ENCODE data around the gene RDH13. TPM values are rescaled to one million over a fixed set of nuclear protein-coding genes. Genes with fewer than 3 reads are reported as not detected.

Gene RDH13
- total RNA-seq, 1 donor from 2014 or later, result 12.9 TPM

DNA sequence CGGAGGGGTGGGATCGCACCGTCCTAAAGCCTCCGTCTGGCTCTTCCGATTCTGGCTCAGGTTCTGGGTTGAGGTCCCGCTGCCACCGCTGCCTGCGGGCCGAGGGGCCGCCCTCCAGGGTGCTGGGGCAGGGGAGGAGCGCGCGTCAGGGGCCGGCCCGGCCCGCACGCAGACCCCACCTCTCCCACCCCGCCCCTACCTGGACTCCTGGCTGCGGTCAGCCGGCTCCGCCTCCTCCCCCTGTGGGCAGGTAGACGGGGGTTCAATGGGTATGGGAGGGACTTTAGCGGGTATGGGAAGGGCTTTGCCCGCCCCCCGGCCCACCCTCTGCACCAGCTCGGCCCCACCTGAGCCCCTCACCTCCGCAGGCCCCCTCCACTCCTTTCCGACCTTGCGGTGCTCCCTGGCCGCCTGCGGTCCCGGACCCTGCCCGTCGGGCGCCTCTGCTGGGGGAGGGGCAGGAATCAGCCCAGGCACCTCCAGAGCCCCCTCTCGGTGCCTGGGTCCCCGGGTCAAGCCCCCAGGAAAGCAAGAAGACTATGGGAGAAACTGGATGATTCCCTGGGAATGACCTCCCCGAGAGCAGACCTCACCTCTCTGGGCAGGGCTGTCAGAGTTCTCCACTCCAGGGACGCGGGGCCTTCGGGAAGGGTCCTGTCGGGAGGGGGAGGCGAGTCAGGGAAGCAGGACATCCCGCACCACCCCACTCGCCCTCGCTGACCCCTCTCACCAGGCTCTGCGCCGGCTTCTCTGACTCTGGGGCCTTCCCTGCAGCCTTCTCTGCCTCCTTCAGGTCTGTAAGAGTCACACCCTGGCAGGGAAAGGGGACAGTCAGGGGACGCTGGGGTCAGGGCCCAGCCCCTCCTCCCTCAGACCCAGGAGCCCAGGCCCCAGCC lies 29.7 kb upstream of the RDH13 start:
- DNase-seq (ENCODE audit: low spot score) (no peak), ATAC-seq (no peak)
- intact Hi-C loops (cut with DNase I), result no loop called here

GRCh38 chr19:55091955-55092354 lies 29.0 kb upstream of the RDH13 start:
- no peak for ATAC-seq
- DNase-seq (ENCODE audit: low spot score), result no peak
- intact Hi-C loops (cut with DNase I), result no loop called here

DNA sequence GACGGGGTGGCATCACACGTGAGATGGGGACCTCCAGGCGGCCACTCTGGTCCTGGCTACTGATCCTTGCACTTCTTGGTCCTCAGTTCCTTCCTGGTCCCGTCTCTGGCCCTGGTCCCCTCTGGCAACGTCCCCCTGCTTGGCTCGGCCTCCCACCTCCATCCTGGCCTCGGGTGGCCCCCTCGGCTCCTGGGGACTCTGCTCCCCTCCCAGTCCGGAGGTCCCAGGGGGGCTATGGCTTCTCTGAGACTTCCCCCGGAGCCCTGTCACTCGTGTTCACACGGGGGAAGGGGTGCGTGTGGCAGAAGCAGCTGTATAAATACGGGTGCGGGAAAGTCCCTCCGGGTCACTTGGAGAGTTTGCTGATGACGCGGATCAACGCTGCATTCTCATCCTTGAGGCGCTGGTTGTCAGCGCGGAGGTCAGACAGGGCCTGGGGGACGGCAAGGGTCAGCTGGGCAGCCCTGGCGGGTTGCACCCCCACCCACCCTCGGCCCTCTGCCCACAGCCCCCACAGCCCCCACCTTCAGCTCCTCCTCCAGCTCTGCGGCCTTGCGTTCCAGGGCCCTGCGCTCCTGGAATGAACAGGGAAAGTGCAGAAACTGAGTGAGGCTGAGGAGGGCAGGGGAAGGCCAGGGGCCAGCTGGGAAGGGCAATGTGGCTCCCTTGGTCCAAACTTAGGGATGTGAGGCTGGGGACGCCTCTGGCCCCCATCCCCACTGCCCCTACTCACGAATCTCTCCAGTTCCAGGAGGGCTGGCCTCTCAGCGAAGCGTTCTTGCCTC lies 28.4 kb upstream of the RDH13 start:
- intact Hi-C loops (cut with DNase I), result no loop called here
- no peak for DNase-seq (ENCODE audit: low spot score)
- no peak for ATAC-seq

DNA sequence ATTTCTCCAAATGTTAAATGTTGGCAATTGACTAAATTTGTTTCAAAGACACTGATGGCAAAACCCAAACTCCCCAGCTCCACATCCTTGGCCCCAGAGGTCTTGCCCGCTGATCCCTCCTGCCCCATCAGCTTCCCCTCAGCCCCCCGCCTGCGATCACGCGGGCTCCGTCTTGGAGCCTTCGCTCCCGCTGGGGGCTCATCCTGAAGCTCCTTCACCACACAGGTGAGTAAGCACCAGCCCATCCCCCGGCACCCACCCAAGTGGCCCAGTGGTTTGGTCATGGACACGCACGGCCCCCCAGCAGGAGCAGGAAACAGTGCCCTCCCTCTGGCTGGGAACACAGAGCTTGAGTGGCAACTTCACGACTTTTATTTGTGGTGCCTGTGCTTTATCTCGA lies 27.6 kb upstream of the RDH13 start:
- intact Hi-C loops (cut with DNase I), result no loop called here
- ATAC-seq (no peak), DNase-seq (ENCODE audit: low spot score) (no peak)

DNA sequence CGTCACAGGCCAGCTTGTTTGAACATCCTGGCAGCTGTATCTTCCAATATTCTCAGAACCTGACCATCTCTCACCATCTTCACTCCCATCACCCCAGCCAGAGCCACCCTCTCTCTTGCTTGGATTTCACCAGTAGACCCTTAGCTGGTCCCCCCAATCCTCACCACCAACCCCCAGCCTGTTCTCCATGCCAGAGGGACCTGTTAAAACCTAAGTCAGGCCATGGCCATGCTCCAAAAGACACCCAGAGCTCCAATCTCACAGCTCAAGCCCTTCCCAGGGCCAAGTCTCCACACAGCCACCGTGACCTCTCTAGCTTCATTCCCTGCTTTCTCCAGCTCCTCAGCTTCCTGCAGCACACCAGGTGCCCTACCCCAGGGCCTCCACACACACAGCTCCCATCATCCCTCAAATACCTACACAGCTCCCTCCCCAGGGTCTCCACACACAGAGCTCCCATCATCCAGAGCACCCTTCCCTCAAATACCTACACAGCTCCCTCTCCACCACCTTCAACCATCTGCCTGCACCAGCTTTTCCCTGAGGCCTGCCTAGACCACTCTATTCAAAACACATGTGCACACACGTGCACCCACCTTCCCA lies 26.5 kb upstream of the RDH13 start:
- intact Hi-C loops (cut with DNase I), result no loop called here
- ATAC-seq, result no peak
- DNase-seq (ENCODE audit: low spot score), result no peak

DNA sequence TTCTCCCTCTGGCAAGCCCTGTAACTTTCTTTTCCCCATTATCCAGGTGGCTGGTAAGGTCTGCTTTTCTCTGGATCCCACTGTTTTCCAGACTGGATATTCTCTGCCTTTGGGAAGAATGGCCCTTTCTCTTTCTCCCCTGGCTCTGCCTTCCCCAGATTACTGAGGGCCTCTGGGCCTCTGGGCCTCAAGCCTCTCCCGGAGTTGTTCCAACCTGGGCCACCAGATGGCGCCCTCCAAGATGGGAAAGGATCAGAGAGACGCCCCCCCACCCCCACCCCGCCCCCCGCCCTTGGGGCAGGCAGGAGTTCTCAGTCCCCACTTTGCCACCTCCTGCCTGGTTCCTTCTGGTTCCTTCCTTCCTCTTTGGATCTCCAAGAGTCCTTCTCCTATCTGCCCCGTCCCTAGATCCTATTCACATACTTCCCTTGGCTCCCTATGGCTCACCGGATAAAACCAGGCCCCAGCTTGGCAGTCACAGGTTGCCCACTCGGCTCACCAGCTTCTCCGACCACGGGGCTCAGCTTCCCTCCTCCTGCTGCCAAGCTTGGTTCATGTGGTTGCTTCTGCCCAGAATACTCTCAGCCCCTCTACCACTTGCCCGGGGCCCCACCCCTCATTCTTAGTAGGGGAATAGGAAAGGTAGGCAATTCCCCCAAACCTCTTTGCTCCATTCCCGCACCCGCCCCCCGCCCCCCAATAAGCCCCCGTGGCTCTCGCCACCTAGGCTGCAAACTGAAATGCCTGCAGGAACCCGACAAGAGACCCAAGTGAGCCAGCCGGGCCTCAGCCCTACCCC lies 25.8 kb upstream of the RDH13 start:
- ATAC-seq (peak; percentile 52), DNase-seq (ENCODE audit: low spot score) (peak; percentile 84)
- intact Hi-C loops (cut with DNase I), result no loop called here

DNA sequence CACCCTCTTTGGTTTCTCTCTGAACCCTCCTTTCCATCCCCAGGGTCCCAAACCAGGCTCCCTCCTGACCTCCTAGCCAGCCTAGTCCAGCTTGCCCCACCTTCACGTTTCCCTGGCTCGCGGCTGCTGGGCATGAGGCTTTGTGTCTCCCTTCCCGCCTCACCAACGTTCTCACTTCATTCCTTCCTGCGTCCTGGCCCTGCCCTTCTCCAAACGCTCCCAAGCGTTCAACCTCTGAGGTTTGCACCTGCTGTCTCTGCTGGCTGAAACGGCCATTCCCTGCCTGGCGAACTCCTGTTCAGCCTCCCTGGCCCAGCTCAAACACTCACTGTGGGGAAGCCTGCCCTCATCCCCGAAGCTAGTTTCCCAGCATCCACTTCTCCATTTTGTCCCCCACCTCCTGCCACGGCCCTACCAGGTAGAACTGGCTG lies 25.1 kb upstream of the RDH13 start:
- intact Hi-C loops (cut with DNase I), result no loop called here
- ATAC-seq (no peak), DNase-seq (ENCODE audit: low spot score) (no peak)

DNA sequence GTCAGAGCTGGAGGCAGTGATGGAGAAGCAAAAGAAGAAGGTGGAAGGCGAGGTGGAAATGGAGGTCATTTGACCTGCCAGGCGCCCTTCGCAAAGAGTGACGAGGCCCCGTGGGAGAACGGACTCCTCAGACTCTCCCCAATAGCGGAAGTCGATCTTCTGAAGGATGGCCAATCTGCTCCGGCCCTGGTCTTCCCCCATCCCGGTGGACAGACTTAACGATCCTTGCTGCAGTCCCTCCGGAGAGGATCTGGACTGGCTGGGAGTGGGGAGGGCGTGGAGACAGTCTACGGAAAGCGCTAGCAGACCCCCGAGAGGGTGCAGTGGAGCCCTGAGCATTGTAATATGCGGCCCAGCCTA lies 24.6 kb upstream of the RDH13 start:
- DNase-seq (ENCODE audit: low spot score) (no peak), ATAC-seq (peak; percentile 18)
- intact Hi-C loops (cut with DNase I), result no loop called here

DNA sequence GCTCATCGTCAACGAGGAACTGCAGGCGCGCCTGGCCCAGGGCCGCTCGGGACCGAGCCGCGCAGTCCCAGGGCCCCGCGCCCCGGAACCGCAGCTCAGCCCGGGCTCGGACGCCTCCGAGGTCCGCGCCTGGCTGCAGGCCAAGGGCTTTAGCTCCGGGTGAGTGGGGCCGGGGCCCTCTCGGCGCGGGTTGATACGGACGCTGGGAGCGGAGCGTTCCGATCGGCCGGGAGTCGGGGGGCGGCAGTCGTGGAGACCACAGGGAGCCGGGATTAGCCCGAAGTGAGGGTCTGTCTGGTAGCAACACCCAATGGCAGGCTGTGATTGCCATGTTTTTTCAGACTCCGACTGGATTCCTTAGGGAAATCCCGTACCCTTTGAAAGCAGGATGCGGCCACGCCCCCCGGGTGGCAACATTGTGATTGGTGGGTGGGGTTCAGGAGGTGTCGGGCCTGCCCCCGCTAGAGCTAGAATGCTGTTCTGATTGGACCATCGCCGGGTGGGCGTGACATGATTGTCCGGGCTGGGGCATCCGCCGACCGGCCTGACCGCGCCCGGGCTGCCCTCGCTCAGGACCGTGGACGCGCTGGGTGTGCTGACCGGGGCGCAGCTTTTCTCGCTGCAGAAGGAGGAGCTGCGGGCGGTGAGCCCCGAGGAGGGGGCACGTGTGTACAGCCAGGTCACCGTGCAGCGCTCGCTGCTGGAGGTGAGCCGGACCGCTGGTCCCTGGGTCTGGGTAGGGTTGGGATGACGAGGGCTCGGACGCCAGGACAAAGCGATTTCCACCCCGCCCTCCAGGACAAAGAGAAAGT lies 24.0 kb upstream of the RDH13 start:
- intact Hi-C loops (cut with DNase I), result no loop called here
- DNase-seq (ENCODE audit: low spot score) (peak; percentile 91), ATAC-seq (peak; percentile 85)

GRCh38 chr19:55085923-55086715 lies 23.2 kb upstream of the RDH13 start:
- ATAC-seq (no peak), DNase-seq (ENCODE audit: low spot score) (no peak)
- intact Hi-C loops (cut with DNase I), result no loop called here

GRCh38 chr19:55084416-55084815 lies 21.5 kb upstream of the RDH13 start:
- intact Hi-C loops (cut with DNase I), result no loop called here
- ATAC-seq, result no peak
- DNase-seq (ENCODE audit: low spot score), result no peak

DNA sequence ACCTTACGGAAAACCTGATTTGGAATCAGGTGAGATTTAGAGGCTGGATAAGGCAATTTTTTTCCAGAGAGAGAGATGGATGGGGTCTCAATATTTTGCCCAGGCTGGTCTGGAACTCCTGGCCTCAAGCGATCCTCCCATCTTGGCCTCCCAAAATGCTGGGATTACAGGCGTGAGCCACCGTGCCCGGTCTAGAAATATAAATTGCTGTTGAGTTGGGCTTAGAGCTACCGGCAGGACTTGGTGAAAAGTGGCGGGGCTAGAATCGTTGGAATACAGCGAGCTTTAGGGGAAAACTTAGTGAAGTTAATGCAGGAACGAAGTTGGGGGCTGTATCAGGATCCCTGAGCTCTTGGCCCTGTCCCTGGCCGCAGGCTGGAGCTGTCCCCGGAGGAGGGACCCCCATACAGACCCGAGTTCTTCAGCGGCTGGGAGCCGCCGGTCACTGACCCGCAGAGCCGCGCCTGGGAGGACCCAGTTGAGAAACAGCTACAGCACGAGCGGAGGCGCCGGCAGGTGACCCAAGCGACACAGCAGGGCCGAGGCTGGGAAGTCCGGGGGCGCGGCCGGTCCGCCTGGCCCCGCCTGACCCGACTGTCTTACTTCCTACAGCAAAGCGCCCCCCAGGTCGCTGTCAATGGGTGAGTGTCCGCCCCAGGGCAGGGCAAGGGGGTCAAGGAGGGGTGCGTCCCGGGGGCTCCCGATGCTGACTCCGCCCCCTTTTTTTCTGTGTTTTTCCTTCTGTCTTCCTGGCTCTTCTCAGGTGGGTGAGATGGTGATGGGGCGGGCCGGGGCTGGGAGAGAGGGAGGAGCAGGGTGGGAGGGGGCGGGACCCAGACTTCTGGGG lies 20.3 kb upstream of the RDH13 start:
- ATAC-seq (no peak), DNase-seq (ENCODE audit: low spot score) (no peak)
- intact Hi-C loops (cut with DNase I), result no loop called here

DNA sequence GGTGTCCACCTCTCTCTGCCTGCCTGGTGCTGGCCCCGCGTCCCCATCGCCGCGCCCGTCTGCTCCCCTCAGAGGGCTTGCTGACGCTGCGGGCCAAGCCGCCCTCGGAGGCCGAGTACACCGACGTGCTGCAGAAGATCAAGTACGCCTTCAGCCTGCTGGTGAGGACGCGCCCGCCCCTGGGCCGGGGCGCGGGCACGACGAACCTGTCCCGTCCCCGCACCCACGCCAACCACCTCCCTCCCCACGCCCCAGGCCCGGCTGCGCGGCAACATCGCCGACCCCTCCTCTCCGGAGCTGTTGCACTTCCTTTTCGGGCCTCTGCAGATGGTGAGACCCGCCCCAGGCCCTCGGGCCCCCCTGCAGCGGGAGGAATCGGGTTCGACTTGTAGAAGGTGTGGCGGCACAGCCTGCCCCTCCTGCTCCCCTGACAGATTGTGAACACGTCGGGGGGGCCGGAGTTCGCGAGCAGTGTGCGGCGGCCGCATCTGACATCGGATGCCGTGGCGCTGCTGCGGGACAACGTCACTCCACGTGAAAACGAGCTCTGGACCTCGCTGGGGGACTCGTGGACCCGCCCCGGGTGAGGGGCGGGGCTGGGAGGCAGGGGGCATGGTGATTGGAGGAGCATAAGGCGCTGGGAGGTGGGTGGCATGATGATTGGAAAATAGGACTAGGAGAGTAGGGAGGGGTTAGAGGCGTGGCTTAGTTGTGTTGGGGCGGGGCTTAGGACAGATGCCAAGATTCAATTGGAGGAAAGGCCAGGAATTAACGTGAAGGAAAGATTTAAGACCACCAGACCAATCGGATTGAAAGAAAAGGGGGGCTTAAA lies 19.3 kb upstream of the RDH13 start:
- ATAC-seq, result no peak
- intact Hi-C loops (cut with DNase I), result no loop called here
- no peak for DNase-seq (ENCODE audit: low spot score)

- ATAC-seq, result no peak
- DNase-seq (ENCODE audit: low spot score), result no peak
- intact Hi-C loops (cut with DNase I), result no loop called here
These were observed 18.7 kb upstream of the RDH13 start for GRCh38 chr19:55081770-55082019.

DNA sequence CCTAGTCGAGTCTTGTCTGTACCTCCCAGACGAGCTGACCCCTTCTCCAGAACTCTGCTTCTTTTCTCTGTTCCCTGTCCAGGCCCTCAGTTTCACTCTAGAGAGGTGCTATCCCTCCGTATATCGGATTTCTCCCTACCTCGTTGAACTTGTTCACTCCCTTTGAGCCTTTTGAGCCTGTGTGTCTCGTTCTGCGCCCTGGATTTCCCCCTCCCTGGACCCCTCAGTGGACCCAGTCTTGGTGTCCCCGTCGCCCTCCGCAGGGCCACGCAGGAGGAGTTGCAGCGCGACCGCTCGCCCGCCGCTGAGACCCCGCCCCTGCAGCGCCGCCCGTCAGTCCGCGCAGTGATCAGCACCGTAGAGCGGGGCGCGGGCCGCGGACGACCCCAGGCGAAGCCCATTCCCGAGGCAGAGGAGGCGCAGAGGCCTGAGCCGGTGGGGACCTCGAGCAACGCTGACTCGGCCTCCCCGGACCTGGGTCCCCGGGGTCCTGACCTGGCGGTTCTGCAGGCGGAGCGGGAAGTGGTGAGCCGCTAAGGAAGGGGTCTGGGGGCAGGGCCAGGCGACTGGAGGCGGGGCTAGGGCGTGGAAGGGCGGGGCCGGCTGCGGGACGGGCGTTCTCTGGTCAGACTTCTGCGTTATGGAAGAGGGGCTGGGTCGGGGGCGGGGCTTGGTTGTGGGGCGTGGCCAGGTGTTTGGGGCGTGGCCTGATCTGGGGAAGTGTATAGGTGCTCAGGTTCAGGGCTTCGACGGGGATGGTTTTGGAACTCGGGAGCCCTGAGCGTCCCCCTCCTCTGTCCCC lies 18.2 kb upstream of the RDH13 start:
- intact Hi-C loops (cut with DNase I), result no loop called here
- DNase-seq (ENCODE audit: low spot score) (no peak), ATAC-seq (peak; percentile 52)
